ENCODE results near the gene EMC6. TPM values are rescaled to one million over a fixed set of nuclear protein-coding genes. Genes with fewer than 3 reads are reported as not detected.
A peak's percentile ranks its signal among the peaks of the same experiment; 100 is the strongest.

The EMC6 gene
- total RNA-seq, 1 experiment from 2014 or later, result 72.2 TPM

DNA sequence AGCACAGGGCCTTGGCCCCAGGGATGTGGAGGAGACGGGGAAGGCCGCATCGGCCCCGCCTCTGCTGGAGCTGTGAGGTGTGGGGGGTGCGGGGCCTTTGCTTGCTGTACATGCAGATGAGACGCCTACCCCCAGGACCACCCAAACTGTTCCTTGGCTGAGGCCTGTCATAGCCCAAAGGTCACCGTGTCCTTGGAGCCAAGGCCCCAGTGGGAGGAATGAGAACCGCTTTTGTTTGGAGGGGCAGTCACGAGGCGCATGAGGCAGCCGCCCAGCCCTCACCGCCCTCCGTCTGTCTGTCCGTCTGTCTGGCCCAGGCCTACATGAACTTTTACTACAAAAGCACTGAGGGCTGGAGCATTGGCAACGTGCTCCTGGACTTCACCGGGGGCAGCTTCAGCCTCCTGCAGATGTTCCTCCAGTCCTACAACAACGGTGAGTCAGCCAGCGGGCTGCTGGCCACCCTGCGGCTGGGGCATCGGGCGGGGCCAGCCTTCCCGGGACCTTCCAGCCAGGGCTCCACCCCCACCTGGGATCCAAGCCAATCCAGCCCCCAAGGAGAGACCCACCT lies 9.0 kb upstream of the EMC6 start:
- no peaks in the 10 kb centered on the region for H3K4me1 ChIP-seq (ENCODE audit: insufficient read depth, low read length)
- no peak overlapping the region for H3K27ac ChIP-seq (ENCODE audit: insufficient read length, low read depth, low read length)
- no peak overlapping the region for H2BK15ac ChIP-seq (ENCODE audit: low read depth, low read length)
- Mint-ChIP-seq H3K27ac (peak overlapping the region in 1 of 3 experiments; percentile 75; a peak in 3 of 7 replicates), H3K36me3 (ENCODE audit: insufficient read depth in 1 of 3, low read depth in 3 of 3) (peaks cover 7 to 35% (median 10%) of the 10 kb centered on the region in 3 experiments), H3K4me1 (peaks cover 8 to 12% of the 10 kb centered on the region in 2 experiments), H3K4me3 (no peak overlapping the region), H3K9me3 (no peaks in the 10 kb centered on the region), H3K27me3 (ENCODE audit: low read depth) (no peaks in the 10 kb centered on the region)
- no peak overlapping the region for H2AK5ac ChIP-seq (ENCODE audit: insufficient read length, low read length)
- no CpG with 5 or more reads among the region's 22 CpGs for WGBS (ENCODE audit: extremely low coverage, insufficient read length, low lambda C conversion rate)
- no peaks in the 10 kb centered on the region for H3K9me3 ChIP-seq (ENCODE audit: control insufficient read depth, low read depth, low read length)
- no peaks in the 10 kb centered on the region for H4K20me1 ChIP-seq (ENCODE audit: control insufficient read depth, insufficient read depth, insufficient read length)
- H4K91ac ChIP-seq (ENCODE audit: insufficient read length, low read depth, low read length), result no peak overlapping the region
- no peak overlapping the region for H2BK12ac ChIP-seq (ENCODE audit: insufficient read length, low read depth, low read length)
- H3K79me1 ChIP-seq (ENCODE audit: insufficient read depth, low read depth, low read length, poor library complexity, severe bottlenecking), result no peaks in the 10 kb centered on the region
- no peak overlapping the region for H4K5ac ChIP-seq (ENCODE audit: insufficient read length, low read depth, low read length)
- no peak overlapping the region for H3K9ac ChIP-seq (ENCODE audit: extremely low read depth, insufficient read length, low read length)
- H3K4me2 ChIP-seq (ENCODE audit: insufficient read depth, insufficient read length, low read length), result no peak overlapping the region
- peak; percentile 42 for DNase-seq
- H3K27me3 ChIP-seq (ENCODE audit: insufficient read depth, low read length), result no peaks in the 10 kb centered on the region
- H2AFZ ChIP-seq (ENCODE audit: low read length), result no peak overlapping the region
- H3K79me2 ChIP-seq (ENCODE audit: insufficient read depth, low read length), result no peaks in the 10 kb centered on the region
- no peak overlapping the region for H4K8ac ChIP-seq (replicated peaks; ENCODE audit: insufficient read length, low read depth, low read length)
- H2BK20ac ChIP-seq (ENCODE audit: low read depth, low read length, poor library complexity, severe bottlenecking), result no peak overlapping the region
- no peak overlapping the region for H3K4ac ChIP-seq (ENCODE audit: low read depth, low read length)
- H3K23ac ChIP-seq (ENCODE audit: insufficient read length, low read depth, low read length), result no peak overlapping the region
- peak overlapping the region; percentile 38; the same call in 1 of the 2 replicates for H3K14ac ChIP-seq (ENCODE audit: insufficient read depth, low read length)
- no peak overlapping the region for H3K56ac ChIP-seq (ENCODE audit: insufficient read length, low read depth, low read length)
- H2BK120ac ChIP-seq (ENCODE audit: low read depth, low read length, poor library complexity, severe bottlenecking), result no peak overlapping the region
- no peak overlapping the region for H3T11ph ChIP-seq (ENCODE audit: low read length)
- TF ChIP-seq, protein P1, sequence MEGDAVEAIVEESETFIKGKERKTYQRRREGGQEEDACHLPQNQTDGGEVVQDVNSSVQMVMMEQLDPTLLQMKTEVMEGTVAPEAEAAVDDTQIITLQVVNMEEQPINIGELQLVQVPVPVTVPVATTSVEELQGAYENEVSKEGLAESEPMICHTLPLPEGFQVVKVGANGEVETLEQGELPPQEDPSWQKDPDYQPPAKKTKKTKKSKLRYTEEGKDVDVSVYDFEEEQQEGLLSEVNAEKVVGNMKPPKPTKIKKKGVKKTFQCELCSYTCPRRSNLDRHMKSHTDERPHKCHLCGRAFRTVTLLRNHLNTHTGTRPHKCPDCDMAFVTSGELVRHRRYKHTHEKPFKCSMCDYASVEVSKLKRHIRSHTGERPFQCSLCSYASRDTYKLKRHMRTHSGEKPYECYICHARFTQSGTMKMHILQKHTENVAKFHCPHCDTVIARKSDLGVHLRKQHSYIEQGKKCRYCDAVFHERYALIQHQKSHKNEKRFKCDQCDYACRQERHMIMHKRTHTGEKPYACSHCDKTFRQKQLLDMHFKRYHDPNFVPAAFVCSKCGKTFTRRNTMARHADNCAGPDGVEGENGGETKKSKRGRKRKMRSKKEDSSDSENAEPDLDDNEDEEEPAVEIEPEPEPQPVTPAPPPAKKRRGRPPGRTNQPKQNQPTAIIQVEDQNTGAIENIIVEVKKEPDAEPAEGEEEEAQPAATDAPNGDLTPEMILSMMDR (conservative IDR thresholded peaks at IDR 0.05), result no peak
- no peak overlapping the region for H3K18ac ChIP-seq (ENCODE audit: insufficient read length, low read depth, low read length)
- no peak overlapping the region for H2BK5ac ChIP-seq (ENCODE audit: insufficient read length, low read length)
- no peaks in the 10 kb centered on the region for H3K23me2 ChIP-seq (ENCODE audit: insufficient read length, low read depth, low read length, poor library complexity, severe bottlenecking)
